Suppressor macrophage treated with lipopolysaccharide for 1 hour (primary cell): ENCODE results near the gene SPINT1.

ENCODE experiments used
- DNase-seq, 3 donors: peaks; one replicate each; pipeline ENCODE4 v3.0.0-alpha.2; 2020 to 2022

The SPINT1 gene

DNA sequence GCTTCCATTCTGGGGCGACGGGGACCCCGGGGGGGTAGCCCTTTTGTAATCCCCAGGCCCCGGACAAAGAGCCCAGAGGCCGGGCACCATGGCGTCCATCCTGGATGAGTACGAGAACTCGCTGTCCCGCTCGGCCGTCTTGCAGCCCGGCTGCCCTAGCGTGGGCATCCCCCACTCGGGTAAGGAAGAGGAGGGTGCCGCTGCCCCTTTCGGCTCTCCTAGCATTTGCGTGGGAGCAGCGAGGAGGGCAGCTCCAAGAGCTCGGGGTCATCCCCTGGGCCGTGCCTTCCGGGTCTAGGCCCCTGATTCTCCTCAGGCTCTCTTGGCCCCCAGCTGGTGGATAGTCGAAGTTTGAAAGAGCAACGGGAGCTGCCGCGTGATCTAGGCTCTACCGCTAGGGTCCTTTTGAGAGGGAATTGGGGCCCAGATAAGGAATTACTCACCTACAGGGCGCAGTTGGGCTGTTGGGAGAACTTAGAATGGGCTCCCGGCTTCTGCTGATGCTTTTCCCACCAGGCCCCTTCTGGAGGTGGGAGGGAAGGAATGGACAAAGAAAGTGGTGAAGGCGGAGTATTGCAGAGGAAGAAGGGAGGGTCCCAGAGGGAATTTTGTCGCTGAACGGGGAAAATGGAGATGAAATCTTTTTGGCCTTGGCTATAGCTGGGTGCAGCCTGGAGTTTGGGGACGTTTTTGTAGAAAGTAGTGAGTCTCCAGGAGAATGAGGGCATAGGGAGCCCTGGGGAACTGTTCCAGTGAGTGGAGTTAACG is 51.0 kb downstream of the SPINT1 start:
- peak; percentile 86 to 88 (median 88) for DNase-seq

DNA sequence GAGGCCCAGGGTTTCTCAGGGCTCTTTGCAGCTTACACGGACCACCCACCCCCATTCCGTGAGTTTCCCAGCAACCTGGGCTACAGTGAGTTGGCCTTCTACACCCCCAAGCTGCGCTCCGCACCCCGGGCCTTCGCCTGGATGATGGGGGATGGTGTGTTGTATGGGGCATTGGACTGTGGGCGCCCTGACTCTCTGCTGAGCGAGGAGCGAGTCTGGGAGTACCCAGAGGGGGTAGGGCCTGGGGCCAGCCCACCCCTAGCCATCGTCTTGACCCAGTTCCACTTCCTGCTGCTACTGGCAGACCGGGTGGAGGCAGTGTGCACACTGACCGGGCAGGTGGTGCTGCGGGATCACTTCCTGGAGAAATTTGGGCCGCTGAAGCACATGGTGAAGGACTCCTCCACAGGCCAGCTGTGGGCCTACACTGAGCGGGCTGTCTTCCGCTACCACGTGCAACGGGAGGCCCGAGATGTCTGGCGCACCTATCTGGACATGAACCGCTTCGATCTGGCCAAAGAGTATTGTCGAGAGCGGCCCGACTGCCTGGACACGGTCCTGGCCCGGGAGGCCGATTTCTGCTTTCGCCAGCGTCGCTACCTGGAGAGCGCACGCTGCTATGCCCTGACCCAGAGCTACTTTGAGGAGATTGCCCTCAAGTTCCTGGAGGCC is 55.8 kb downstream of the SPINT1 start:
- DNase-seq = no peak

DNA sequence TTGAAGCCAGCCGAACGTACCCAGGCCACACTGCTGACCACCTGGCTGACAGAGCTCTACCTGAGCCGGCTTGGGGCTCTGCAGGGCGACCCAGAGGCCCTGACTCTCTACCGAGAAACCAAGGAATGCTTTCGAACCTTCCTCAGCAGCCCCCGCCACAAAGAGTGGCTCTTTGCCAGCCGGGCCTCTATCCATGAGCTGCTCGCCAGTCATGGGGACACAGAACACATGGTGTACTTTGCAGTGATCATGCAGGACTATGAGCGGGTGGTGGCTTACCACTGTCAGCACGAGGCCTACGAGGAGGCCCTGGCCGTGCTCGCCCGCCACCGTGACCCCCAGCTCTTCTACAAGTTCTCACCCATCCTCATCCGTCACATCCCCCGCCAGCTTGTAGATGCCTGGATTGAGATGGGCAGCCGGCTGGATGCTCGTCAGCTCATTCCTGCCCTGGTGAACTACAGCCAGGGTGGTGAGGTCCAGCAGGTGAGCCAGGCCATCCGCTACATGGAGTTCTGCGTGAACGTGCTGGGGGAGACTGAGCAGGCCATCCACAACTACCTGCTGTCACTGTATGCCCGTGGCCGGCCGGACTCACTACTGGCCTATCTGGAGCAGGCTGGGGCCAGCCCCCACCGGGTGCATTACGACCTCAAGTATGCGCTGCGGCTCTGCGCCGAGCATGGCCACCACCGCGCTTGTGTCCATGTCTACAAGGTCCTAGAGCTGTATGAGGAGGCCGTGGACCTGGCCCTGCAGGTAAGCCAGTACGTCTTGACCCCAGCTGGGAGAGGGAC is 56.6 kb downstream of the SPINT1 start:
- DNase-seq = no peak

DNA sequence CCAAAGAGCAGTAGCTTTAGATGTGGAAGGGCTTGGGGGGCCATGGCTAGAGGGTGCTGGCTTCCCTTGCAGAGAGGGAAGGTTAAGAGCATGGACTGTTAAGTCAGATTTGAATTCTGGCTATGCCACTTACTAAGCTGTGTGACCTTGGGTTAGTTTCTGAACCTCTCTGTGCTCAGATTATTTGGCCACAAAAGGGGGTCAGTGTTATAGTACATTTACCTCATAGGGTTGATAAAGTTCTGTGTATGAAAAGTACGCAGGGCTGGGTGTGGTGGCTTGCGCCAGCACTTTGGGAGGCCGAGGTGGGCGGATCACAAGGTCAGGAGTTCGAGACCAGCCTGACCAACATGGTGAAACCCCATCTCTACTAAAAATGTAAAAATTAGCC is 57.2 kb downstream of the SPINT1 start:
- no peak for DNase-seq

DNA sequence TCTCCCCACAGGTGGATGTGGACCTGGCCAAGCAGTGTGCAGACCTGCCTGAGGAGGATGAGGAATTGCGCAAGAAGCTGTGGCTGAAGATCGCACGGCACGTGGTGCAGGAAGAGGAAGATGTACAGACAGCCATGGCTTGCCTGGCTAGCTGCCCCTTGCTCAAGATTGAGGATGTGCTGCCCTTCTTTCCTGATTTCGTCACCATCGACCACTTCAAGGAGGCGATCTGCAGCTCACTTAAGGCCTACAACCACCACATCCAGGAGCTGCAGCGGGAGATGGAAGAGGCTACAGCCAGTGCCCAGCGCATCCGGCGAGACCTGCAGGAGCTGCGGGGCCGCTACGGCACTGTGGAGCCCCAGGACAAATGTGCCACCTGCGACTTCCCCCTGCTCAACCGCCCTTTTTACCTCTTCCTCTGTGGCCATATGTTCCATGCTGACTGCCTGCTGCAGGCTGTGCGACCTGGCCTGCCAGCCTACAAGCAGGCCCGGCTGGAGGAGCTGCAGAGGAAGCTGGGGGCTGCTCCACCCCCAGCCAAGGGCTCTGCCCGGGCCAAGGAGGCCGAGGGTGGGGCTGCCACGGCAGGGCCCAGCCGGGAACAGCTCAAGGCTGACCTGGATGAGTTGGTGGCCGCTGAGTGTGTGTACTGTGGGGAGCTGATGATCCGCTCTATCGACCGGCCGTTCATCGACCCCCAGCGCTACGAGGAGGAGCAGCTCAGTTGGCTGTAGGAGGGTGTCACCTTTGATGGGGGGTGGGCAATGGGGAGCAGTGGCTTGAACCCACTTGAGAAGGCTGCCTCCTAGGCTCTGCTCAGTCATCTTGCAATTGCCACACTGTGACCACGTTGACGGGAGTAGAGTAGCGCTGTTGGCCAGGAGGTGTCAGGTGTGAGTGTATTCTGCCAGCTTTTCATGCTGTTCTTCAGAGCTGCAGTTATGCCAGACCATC is 59.0 kb downstream of the SPINT1 start:
- peak; percentile 66 to 73 (median 72) for DNase-seq

DNA sequence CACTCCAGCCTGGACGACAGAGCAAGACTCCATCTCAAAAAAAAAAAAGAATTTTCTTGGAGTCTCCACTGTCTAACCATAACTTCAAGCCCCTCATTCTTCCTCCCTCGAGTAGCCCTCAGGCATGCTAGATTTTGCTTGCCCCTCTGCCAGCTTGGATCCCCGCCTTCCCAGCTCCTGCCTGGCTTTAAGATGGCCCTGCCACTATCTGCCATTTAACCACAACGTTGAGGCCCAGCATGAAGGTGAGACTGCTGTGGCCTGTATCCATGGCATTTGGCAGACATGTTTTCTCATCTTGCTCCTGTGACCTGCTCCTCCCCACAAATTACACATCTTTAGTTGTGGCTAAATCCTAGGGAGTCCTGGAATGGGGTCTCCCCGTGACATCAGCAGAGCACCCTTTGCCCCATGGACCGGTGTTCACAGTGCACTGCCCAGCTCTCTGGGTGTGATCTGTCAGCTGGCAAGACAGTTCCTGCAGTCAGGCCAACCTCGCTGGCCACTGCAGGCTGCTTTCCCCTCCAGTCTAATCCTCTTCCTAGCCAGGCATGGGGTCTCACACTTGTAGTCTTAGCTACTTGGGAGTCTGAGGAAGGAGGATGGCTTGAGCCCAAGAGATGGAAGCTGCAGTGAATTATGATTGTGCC is 60.8 kb downstream of the SPINT1 start:
- no peak for DNase-seq

DNA sequence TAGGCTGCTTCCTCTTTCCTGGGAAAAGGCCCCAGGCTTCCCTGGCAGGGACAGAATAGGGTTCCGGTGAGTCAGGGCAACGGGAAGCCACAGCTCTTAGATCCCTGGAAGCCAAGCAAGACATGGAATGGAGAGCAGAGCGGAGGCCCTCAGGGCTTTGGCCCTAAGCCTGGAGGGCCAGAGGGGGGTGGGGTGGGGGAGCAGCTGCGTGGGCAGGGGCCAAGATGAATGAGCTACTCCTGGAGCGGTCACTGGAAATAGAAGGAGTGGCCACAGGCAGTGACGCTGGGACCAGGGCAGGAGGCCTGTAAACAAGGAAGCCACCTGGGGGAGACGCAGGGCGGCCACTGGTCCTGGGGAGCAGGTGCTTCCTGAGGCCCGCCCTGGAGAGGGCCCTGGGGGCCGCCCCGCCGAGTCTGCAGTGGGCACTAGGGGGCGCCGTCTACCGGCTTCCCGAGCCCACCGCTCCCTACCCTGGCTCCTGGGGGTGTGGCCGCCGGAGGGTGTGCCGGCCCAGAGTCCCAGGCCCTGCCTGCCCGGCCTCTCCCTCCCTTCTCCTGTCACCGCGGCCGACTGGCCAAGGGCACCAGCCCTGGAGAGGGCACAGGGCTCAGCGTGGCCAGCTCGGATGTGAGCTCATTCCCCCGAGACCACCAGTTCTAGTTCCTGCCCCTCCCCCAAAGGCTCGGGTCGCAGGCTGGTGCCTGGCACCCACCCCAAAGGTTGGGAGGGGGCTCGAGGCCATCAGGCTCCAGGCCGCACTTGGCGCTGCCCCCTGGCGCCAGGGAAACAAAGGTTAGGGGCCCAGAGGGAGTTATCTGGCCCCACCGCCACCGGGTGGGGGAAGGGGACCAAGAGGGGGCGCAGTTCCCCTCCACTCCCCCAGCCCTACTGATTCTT is 62.5 kb downstream of the SPINT1 start:
- peak; percentile 65 to 83 (median 66) for DNase-seq

DNA sequence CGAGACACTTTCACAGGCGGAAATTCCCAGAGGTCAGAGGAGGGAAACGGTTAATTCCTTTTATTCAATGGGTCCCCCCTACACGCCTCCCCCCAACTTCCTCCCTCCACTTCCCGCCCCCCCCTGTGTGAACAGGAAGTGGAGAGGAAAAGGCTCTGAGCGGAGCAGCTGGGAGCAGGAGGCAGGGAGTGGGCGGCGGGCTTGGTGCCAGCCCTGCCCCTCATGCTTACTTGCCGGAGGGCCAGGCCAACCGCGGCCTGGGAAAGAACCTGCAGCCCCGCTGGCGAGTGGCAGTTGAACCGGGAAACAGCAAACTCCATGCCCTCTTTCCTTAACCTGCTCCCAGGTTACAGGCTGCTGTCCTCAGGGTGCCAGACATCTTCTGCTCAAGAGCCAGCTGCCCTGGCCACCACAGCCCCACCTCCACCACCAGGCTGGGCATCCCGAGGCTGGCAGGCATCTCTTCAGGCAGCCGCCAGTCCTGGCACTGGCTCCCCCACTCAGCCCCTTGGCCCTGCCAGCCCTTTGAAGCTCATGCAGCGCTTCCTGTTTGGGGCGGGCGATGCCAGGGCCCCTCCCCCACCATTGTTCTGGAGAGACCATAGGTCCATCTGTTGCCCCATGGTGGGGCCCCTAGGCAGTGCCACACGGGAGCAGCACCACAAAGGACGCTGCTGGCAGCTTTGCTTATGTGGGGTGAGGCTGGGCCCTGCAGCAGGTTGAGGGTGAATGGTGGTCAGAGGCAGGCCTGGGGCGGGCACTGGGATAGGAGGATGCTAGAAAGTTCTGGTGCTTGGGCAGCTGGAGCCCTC is 63.3 kb downstream of the SPINT1 start:
- DNase-seq = peak; percentile 63 to 82 (median 68)
